HCT116 (cell line): ENCODE data around the gene CLN6. TPM values are rescaled to one million over a fixed set of nuclear protein-coding genes. Genes with fewer than 3 reads are reported as not detected.

Experiments used
- ATAC-seq: fragments of 200-7000 bp; cut with Tn5 transposase; 2 replicates; pipeline ENCODE4 v1.9.1; 2020; ENCODE audit warnings: mild to moderate bottlenecking, moderate library complexity
- BruUV-seq: library from RNA; stranded (reverse); fragments of 400-500 nt; replicated peaks from 2 replicates; lab custom pipeline; 2021; lab: Mats Ljungman, UMichigan
- CTCF ChIA-PET: fragments of 300-600 bp; sonication (Branson Sonifier 250); formaldehyde crosslinking; loops from one replicate; lab custom pipeline; 2021; ENCODE audit warnings: antibody characterized with exemption; lab: Charles Lee
- POLR2A ChIA-PET: fragments of 300-600, 350-600 bp; sonication (Branson Sonifier 250); formaldehyde crosslinking; loops from one replicate; lab custom pipeline; 2021; ENCODE audit warnings: antibody characterized with exemption; lab: Charles Lee
- RAD21 ChIA-PET, 2 experiments: fragments of 300-600 bp; sonication (Branson Sonifier 250); formaldehyde crosslinking; loops; one replicate each; lab custom pipeline; 2023; ENCODE audit warnings: low total read pairs in 2 of 2; ENCODE audit not compliant: uncharacterized antibody in 2 of 2, unreplicated experiment in 2 of 2, low non-redundant PET in 1 of 2; lab: Charles Lee
- DNase-seq: peaks from one replicate; pipeline ENCODE4 v3.0.0-alpha.2; 2010; ENCODE audit warnings: low read depth, low spot score
- H2AFZ ChIP-seq: fragments of 200-600 bp; shearing (Covaris generic), sonication (generic); 2 replicates; pipeline ENCODE4 v1.6.1; 2017; ENCODE audit warnings: low read depth, mixed run types, mixed read lengths, antibody characterized with exemption, low read length; ENCODE audit not compliant: poor library complexity, severe bottlenecking
- H3K27ac ChIP-seq: 2 replicates; pipeline ENCODE4 v1.5.1; 2012; ENCODE audit warnings: low read depth, low read length
- H3K27me3 ChIP-seq: fragments of 200-600 bp; sonication (generic); 2 replicates; pipeline ENCODE4 v1.6.1; 2016; ENCODE audit warnings: mixed run types, low read length, mixed read lengths; ENCODE audit not compliant: insufficient read depth
- H3K36me3 ChIP-seq, 2 experiments: fragments of 200-500 bp in 1 of 2; fragments of 200-600 bp in 1 of 2; sonication (Bioruptor generic) in 1 of 2; sonication (generic) in 1 of 2; 2 replicates each; pipeline versions ENCODE4 v1.5.1 to v1.6.1; 2014 to 2016; ENCODE audit warnings: low read length in 2 of 2, inconsistent platforms in 1 of 2, mixed read lengths in 1 of 2, mixed run types in 1 of 2; ENCODE audit not compliant: insufficient read depth in 2 of 2, control insufficient read depth in 1 of 2
- H3K4me1 ChIP-seq, 2 experiments: fragments of 200-600 bp in 1 of 2; sonication (generic) in 1 of 2; 2 replicates each; pipeline versions ENCODE4 v1.5.1 to v1.6.1; 2012 to 2017; ENCODE audit warnings: low read length in 2 of 2, inconsistent platforms in 1 of 2, mild to moderate bottlenecking in 1 of 2, mixed read lengths in 1 of 2, mixed run types in 1 of 2, moderate library complexity in 1 of 2; ENCODE audit not compliant: insufficient read depth in 2 of 2, control insufficient read depth in 1 of 2
- H3K4me2 ChIP-seq: fragments of 200-600 bp; sonication (generic); 2 replicates; pipeline ENCODE4 v1.6.1; 2017; ENCODE audit warnings: mixed run types, low read length, mixed read lengths
- H3K4me3 ChIP-seq, 2 experiments: fragments of 200-600 bp in 1 of 2; sonication (generic) in 1 of 2; replicated peaks in 1 of 2; 2 replicates each; pipeline ENCODE4 v1.5.1; 2011 to 2016; ENCODE audit warnings: low read length in 2 of 2, control low read depth in 1 of 2, low read depth in 1 of 2, mild to moderate bottlenecking in 1 of 2, mixed read lengths in 1 of 2, mixed run types in 1 of 2
- H3K79me2 ChIP-seq: fragments of 200-600 bp; sonication (generic); 2 replicates; pipeline ENCODE4 v1.6.1; 2017; ENCODE audit warnings: mild to moderate bottlenecking, mixed run types, low read length, moderate library complexity, mixed read lengths; ENCODE audit not compliant: insufficient read depth
- H3K9ac ChIP-seq: fragments of 200-600 bp; sonication (generic); 2 replicates; pipeline ENCODE4 v1.6.1; 2016; ENCODE audit warnings: low read length, mixed read lengths
- H3K9me2 ChIP-seq: fragments of 200-600 bp; sonication (generic), shearing (Covaris generic); 2 replicates; pipeline ENCODE4 v1.6.1; 2017; ENCODE audit warnings: mixed run types, mild to moderate bottlenecking, moderate library complexity; ENCODE audit not compliant: insufficient read depth
- H3K9me3 ChIP-seq, 2 experiments: fragments of 200-500 bp in 1 of 2; fragments of 200-600 bp in 1 of 2; sonication (Bioruptor generic) in 1 of 2; sonication (generic) in 1 of 2; 2 replicates each; pipeline ENCODE4 v1.6.1; 2014 to 2017; ENCODE audit warnings: low read length in 2 of 2, mixed read lengths in 2 of 2, inconsistent platforms in 1 of 2, low read depth in 1 of 2, mild to moderate bottlenecking in 1 of 2, mixed run types in 1 of 2, moderate library complexity in 1 of 2; ENCODE audit not compliant: control insufficient read depth in 1 of 2, insufficient read depth in 1 of 2
- H4K20me1 ChIP-seq: fragments of 200-600 bp; sonication (generic), shearing (Covaris generic); 2 replicates; pipeline ENCODE4 v1.6.1; 2017; ENCODE audit warnings: mixed run types, mild to moderate bottlenecking, moderate library complexity; ENCODE audit not compliant: insufficient read depth
- CBX3 ChIP-seq: IDR thresholded peaks from 2 replicates; pipeline ENCODE4 v1.6.1; 2012; ENCODE audit warnings: low read depth
- EGR1 ChIP-seq: IDR thresholded peaks from 2 replicates; pipeline ENCODE4 v1.6.1; 2012; ENCODE audit warnings: low read depth
- ELF1 ChIP-seq: IDR thresholded peaks from 2 replicates; pipeline ENCODE4 v1.6.1; 2012; ENCODE audit warnings: low read depth, borderline replicate concordance
- EZH2phosphoT487 ChIP-seq: fragments of 200-600 bp; IDR thresholded peaks from 2 replicates; pipeline ENCODE4 v1.6.1; 2018; ENCODE audit warnings: antibody characterized with exemption, borderline replicate concordance
- FOSL1 ChIP-seq: IDR thresholded peaks from 2 replicates; pipeline ENCODE4 v1.6.1; 2012; ENCODE audit warnings: low read depth
- JUND ChIP-seq: IDR thresholded peaks from 2 replicates; pipeline ENCODE4 v1.6.1; 2012
- POLR2AphosphoS5 ChIP-seq: IDR thresholded peaks from 2 replicates; pipeline ENCODE4 v1.6.1; 2011; ENCODE audit warnings: mild to moderate bottlenecking, low read depth, low read length, moderate library complexity
- RAD21 ChIP-seq: IDR thresholded peaks from 2 replicates; pipeline ENCODE4 v1.6.1; 2012; ENCODE audit warnings: low read depth, mild to moderate bottlenecking
- SIN3A ChIP-seq: IDR thresholded peaks from 2 replicates; pipeline ENCODE4 v1.6.1; 2012; ENCODE audit warnings: low read depth
- SRF ChIP-seq: IDR thresholded peaks from 2 replicates; pipeline ENCODE4 v1.6.1; 2012; ENCODE audit warnings: low read depth
- TCF7L2 ChIP-seq: IDR thresholded peaks from 2 replicates; pipeline ENCODE4 v1.7.0; 2011; ENCODE audit warnings: borderline replicate concordance, inconsistent platforms; ENCODE audit not compliant: insufficient read depth, insufficient read length; ENCODE audit errors: extremely low read depth
- YY1 ChIP-seq: IDR thresholded peaks from 2 replicates; pipeline ENCODE4 v1.6.1; 2011; ENCODE audit warnings: low read length, low read depth, moderate library complexity, mild to moderate bottlenecking; ENCODE audit not compliant: insufficient replicate concordance; ENCODE audit errors: extremely low read depth
- ZNF274 ChIP-seq: fragments of 200-500 bp; sonication (Bioruptor generic); IDR thresholded peaks from 2 replicates; pipeline ENCODE4 v1.6.1; 2014; ENCODE audit warnings: mild to moderate bottlenecking, low read depth, low read length, inconsistent platforms
- intact Hi-C: fragments of 100-400 bp; cut with micrococcal nuclease; formaldehyde crosslinking; loops from 2 replicates; pipeline ENCODE4 v1.10.0; 2022
- total RNA-seq: library from RNA; stranded (reverse); gene quantifications from one replicate; pipeline ENCODE4 v1.2.1, GENCODE V29; 2021; ENCODE audit not compliant: unreplicated experiment
- TF ChIP-seq, protein P1 (sequence below), 3 experiments: fragments of 200-600 bp in 1 of 3; sonication (generic) in 1 of 3; IDR thresholded peaks in 2 of 3; conservative IDR thresholded peaks in 1 of 3; 2 replicates each; pipeline ENCODE4 v1.5.1; 2012 to 2017; ENCODE audit warnings: low read depth in 2 of 3, low read length in 2 of 3, antibody characterized with exemption in 1 of 3, borderline replicate concordance in 1 of 3, control low read depth in 1 of 3, mild to moderate bottlenecking in 1 of 3, mixed read lengths in 1 of 3, mixed run types in 1 of 3, moderate library complexity in 1 of 3; ENCODE audit not compliant: insufficient read depth in 1 of 3
- TF ChIP-seq, protein P2 (sequence below): IDR thresholded peaks from 2 replicates; pipeline ENCODE4 v1.6.1; 2012; ENCODE audit warnings: low read depth

CLN6 gene
- total RNA-seq, 1 experiment from 2014 or later = 44.1 TPM

DNA sequence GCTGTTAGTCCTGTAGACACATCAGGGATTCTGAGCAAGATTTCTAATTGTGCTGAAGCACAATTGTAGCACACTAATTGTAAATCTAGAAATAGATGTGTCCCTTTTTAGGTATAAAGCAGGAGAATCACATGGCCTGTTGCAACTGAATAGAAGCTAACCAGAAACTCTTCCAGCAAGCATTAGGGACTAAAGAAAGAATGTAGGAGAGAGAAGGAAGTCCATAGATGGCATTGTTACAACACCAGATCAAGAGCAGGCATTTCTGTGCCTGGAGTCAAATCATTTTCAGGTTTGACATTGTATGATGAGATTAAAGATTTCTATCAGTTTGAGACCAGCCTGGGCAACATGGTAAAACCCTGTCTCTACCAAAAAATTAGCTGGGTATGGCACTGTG is 51.8 kb downstream of the CLN6 start (continued):
- TF ChIP-seq YY1 = no peak
- TF ChIP-seq JUND = no peak
- TF ChIP-seq EGR1 = no peak
- no peak for TF ChIP-seq ELF1
- no peak for TF ChIP-seq EZH2phosphoT487
- no peak for TF ChIP-seq RAD21
- TF ChIP-seq, all 23 proteins: peak for 0

DNA sequence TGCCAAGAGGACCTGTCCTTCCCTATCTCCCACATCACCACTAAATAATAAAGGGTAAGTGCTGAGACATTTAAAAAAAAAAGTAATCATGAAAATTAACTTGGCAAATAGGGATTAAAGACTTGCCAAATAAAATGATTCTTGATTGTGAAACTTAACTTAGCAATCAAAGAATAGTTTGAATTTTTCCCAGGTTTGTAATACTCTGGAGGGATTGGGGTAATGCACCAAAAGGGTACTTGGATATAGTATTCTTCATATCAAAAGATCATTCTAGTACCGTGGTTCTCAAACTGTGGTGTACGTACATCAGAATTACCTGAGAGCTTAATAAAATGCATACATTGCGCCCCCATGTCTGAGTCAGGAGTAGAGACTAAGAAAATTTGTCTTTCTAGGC is 52.9 kb downstream of the CLN6 start:
- BruUV-seq = no TSS peak
- intact Hi-C loops = no loop called here

More for the DNA sequence above, 52.9 kb downstream of the CLN6 start:
- no peak for TF ChIP-seq YY1
- TF ChIP-seq SRF = no peak
- no peak for TF ChIP-seq CBX3
- TF ChIP-seq, protein P1, sequence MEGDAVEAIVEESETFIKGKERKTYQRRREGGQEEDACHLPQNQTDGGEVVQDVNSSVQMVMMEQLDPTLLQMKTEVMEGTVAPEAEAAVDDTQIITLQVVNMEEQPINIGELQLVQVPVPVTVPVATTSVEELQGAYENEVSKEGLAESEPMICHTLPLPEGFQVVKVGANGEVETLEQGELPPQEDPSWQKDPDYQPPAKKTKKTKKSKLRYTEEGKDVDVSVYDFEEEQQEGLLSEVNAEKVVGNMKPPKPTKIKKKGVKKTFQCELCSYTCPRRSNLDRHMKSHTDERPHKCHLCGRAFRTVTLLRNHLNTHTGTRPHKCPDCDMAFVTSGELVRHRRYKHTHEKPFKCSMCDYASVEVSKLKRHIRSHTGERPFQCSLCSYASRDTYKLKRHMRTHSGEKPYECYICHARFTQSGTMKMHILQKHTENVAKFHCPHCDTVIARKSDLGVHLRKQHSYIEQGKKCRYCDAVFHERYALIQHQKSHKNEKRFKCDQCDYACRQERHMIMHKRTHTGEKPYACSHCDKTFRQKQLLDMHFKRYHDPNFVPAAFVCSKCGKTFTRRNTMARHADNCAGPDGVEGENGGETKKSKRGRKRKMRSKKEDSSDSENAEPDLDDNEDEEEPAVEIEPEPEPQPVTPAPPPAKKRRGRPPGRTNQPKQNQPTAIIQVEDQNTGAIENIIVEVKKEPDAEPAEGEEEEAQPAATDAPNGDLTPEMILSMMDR (IDR thresholded peaks at IDR 0.05 in 2 of 3, conservative IDR thresholded peaks at IDR 0.05 in 1 of 3; ENCODE audit: borderline replicate concordance in 1 of 3, insufficient read depth in 1 of 3, low read depth in 2 of 3, low read length in 2 of 3) = no peak
- no peak for TF ChIP-seq SIN3A
- TF ChIP-seq, protein P2, sequence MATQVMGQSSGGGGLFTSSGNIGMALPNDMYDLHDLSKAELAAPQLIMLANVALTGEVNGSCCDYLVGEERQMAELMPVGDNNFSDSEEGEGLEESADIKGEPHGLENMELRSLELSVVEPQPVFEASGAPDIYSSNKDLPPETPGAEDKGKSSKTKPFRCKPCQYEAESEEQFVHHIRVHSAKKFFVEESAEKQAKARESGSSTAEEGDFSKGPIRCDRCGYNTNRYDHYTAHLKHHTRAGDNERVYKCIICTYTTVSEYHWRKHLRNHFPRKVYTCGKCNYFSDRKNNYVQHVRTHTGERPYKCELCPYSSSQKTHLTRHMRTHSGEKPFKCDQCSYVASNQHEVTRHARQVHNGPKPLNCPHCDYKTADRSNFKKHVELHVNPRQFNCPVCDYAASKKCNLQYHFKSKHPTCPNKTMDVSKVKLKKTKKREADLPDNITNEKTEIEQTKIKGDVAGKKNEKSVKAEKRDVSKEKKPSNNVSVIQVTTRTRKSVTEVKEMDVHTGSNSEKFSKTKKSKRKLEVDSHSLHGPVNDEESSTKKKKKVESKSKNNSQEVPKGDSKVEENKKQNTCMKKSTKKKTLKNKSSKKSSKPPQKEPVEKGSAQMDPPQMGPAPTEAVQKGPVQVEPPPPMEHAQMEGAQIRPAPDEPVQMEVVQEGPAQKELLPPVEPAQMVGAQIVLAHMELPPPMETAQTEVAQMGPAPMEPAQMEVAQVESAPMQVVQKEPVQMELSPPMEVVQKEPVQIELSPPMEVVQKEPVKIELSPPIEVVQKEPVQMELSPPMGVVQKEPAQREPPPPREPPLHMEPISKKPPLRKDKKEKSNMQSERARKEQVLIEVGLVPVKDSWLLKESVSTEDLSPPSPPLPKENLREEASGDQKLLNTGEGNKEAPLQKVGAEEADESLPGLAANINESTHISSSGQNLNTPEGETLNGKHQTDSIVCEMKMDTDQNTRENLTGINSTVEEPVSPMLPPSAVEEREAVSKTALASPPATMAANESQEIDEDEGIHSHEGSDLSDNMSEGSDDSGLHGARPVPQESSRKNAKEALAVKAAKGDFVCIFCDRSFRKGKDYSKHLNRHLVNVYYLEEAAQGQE = no peak
- TF ChIP-seq POLR2AphosphoS5 = no peak
- TF ChIP-seq ZNF274 = no peak
- no peak for TF ChIP-seq FOSL1
- TF ChIP-seq EGR1 = no peak
- TF ChIP-seq TCF7L2 = no peak
- ChIA-PET POLR2A (no interaction called here), RAD21 (no interaction called here), CTCF (no interaction called here)
- Histone ChIP-seq H3K9ac (no peak overlapping the region), H3K79me2 (no peaks in the 10 kb centered on the region), H3K9me3 (no peaks in the 10 kb centered on the region), H3K27me3 (no peaks in the 10 kb centered on the region), H2AFZ (no peak overlapping the region), H4K20me1 (peaks cover 3% of the 10 kb centered on the region; the same call in 1 of the 2 replicates), H3K4me3 (no peak overlapping the region), H3K4me1 (no peaks in the 10 kb centered on the region), H3K9me2 (no peaks in the 10 kb centered on the region), H3K27ac (no peak overlapping the region), H3K4me2 (no peak overlapping the region), H3K36me3 (peaks cover 0 to 15% of the 10 kb centered on the region in 2 experiments; a peak in 3 of 4 replicates)
- ATAC-seq (no peak), DNase-seq (no peak)
